ENCODE results near the gene CCR8. TPM values are rescaled to one million over a fixed set of nuclear protein-coding genes. Genes with fewer than 3 reads are reported as not detected.
A peak's percentile ranks its signal among the peaks of the same experiment; 100 is the strongest.

CCR8 gene
- total RNA-seq, 2 donors from 2014 or later: not detected

DNA sequence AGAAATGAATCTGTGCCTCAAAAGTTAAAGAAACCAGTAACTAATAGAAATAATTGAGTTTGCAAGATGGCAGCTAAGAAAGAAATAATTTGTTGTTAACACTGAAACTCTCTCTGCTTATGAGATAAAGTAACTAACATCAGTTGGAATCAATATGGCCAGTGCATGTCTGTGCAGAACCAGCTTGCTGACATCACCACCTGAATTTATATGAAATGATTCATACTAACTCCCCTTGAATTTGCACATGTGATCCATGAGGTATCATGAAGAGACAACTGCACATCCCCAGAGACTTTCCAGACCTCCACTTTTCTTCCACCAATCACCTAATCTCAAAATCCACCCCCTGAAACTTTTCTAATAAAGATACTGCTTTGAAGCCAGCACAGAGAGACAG is 43.3 kb downstream of the CCR8 start:
- H3K36me3 ChIP-seq (replicated peaks in 1 of 2; ENCODE audit: insufficient read depth in 1 of 2, low read depth in 2 of 2): no peaks in the 10 kb centered on the region

DNA sequence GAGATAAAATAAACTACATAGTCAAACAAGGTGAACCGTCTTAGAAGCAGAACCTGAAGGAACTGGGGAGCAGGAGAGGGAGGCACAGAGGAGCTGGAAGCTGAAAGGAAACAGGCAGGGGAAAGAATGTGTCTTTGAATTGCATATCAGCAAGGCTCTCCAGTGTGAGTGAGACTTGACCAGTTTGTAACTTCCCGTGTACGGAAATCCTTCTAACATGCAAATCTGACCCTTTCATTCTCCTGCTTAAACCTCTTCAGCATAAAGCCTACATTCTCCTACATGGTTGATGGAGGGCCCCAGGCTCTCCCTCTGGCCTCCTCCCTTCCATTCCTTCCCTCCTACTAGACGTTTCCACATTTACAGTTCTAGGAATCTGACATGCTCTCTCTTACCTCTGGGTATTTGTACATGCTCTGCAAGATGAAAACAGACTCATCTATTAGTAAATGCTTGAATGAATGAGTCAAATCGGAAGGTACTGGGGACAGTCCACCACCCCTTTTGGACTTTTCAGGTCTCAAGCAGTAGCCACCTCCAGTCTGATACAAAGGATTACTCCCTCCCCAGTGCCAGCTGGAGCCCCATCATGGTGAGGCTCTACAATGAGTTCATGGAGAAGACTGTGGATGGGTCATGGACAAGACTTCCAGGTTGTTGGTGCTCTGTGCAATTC is 47.6 kb downstream of the CCR8 start:
- Histone ChIP-seq H3K36me3 (replicated peaks in 1 of 2; ENCODE audit: insufficient read depth in 1 of 2, low read depth in 2 of 2) (no peaks in the 10 kb centered on the region), H3K27me3 (no peaks in the 10 kb centered on the region), H3K9me3 (no peaks in the 10 kb centered on the region), H3K27ac (no peak overlapping the region), H3K4me3 (no peak overlapping the region), H3K4me1 (peaks cover 42% of the 10 kb centered on the region)
- no peak for DNase-seq
- ATAC-seq: no peak
- intact Hi-C loops (cut with DNase I): no loop called here
- TF ChIP-seq POLR2A (IDR thresholded peaks at IDR 0.05) (no peak), CTCF (IDR thresholded peaks at IDR 0.05) (no peak)
- 63 to 73% methylated on average over 5 of the region's 5 CpGs for WGBS, 2 donors

More for the DNA sequence above, 43.3 kb downstream of the CCR8 start:
- Histone ChIP-seq H3K27me3 (no peaks in the 10 kb centered on the region), H3K9me3 (no peaks in the 10 kb centered on the region), H3K4me1 (no peaks in the 10 kb centered on the region), H3K27ac (no peak overlapping the region), H3K4me3 (no peak overlapping the region)
- intact Hi-C loops (cut with DNase I): no loop called here
- TF ChIP-seq CTCF (IDR thresholded peaks at IDR 0.05) (no peak), POLR2A (IDR thresholded peaks at IDR 0.05) (no peak)
- ATAC-seq (no peak), DNase-seq (no peak)

- peak; percentile 69 for ATAC-seq
- H3K4me1 ChIP-seq: peaks cover 50% of the 10 kb centered on the region
- DNase-seq: peak; percentile 72 to 78 (median 74)
- H3K27ac ChIP-seq: peak overlapping the region in 1 of 4 donors; percentile 5
- 19 to 24% methylated on average over 4 of the region's 4 CpGs for WGBS, 2 donors
- H3K4me3 ChIP-seq: no peak overlapping the region
- H3K27me3 ChIP-seq: no peaks in the 10 kb centered on the region
- no peaks in the 10 kb centered on the region for H3K36me3 ChIP-seq (replicated peaks in 1 of 2; ENCODE audit: insufficient read depth in 1 of 2, low read depth in 2 of 2)
- intact Hi-C loops (cut with DNase I): no loop called here
- no peaks in the 10 kb centered on the region for H3K9me3 ChIP-seq
- TF ChIP-seq POLR2A (IDR thresholded peaks at IDR 0.05) (no peak), CTCF (IDR thresholded peaks at IDR 0.05) (peak; percentile 50 to 75 (median 70))
Observed at GRCh38 chr3:39378088-39378487, 48.6 kb downstream of the CCR8 start.

- DNase-seq: peak; percentile 47 to 62 (median 55)
- Histone ChIP-seq H3K4me1 (peaks cover 50% of the 10 kb centered on the region), H3K36me3 (replicated peaks in 1 of 2; ENCODE audit: insufficient read depth in 1 of 2, low read depth in 2 of 2) (no peaks in the 10 kb centered on the region), H3K4me3 (no peak overlapping the region), H3K27me3 (no peaks in the 10 kb centered on the region), H3K9me3 (no peaks in the 10 kb centered on the region), H3K27ac (peak overlapping the region; percentile 5 to 98 (median 80))
- WGBS, 2 donors: 71% methylated on average over 10 of the region's 10 CpGs
- ATAC-seq: peak; percentile 41
- intact Hi-C loops (cut with DNase I): no loop called here
- no peak for TF ChIP-seq POLR2A (IDR thresholded peaks at IDR 0.05)
- no peak for TF ChIP-seq CTCF (IDR thresholded peaks at IDR 0.05)
Observed at GRCh38 chr3:39378957-39379777, 49.7 kb downstream of the CCR8 start.
